ENCODE data around the gene IL1RL1.
"Not testable (repeated sequence)": the region's sequence is repeated elsewhere in the genome, so short reads cannot be mapped to it uniquely, and the experiment has no call there.

Gene IL1RL1

GRCh38 chr2:102294802-102295489 is 16.4 kb upstream of the IL1RL1 start:
- ATAC-seq = peak; percentile 79 to 83

GRCh38 chr2:102295566-102295965 is 15.8 kb upstream of the IL1RL1 start:
- no peak for ATAC-seq

- peak; percentile 21 to 46 for ATAC-seq
These were observed 14.9 kb upstream of the IL1RL1 start for GRCh38 chr2:102296449-102296848.

GRCh38 chr2:102297891-102298290 is 13.5 kb upstream of the IL1RL1 start:
- ATAC-seq = no peak

GRCh38 chr2:102301867-102302362 is 9.4 kb upstream of the IL1RL1 start:
- ATAC-seq = peak; percentile 86 to 91

GRCh38 chr2:102302458-102302857 is 8.9 kb upstream of the IL1RL1 start:
- no peak for ATAC-seq

GRCh38 chr2:102303589-102303988 is 7.8 kb upstream of the IL1RL1 start:
- ATAC-seq = no peak

- no peak for ATAC-seq
These were observed 7.1 kb upstream of the IL1RL1 start for GRCh38 chr2:102304268-102304667.

- ATAC-seq = peak; percentile 42 to 44
These were observed 6.4 kb upstream of the IL1RL1 start for GRCh38 chr2:102304711-102305611.

- ATAC-seq = no peak
These were observed 5.2 kb upstream of the IL1RL1 start for GRCh38 chr2:102306125-102306524.

GRCh38 chr2:102313025-102313424 is 1.7 kb downstream of the IL1RL1 start:
- peak; percentile 53 to 68 for ATAC-seq

GRCh38 chr2:102313471-102313870 is 2.1 kb downstream of the IL1RL1 start:
- ATAC-seq = no peak

GRCh38 chr2:102313950-102314349 is 2.6 kb downstream of the IL1RL1 start:
- no peak for ATAC-seq

GRCh38 chr2:102315921-102316320 is 4.6 kb downstream of the IL1RL1 start:
- no peak for ATAC-seq

GRCh38 chr2:102317715-102318114 is 6.4 kb downstream of the IL1RL1 start:
- ATAC-seq = no peak

- ATAC-seq = no peak
These were observed 7.1 kb downstream of the IL1RL1 start for GRCh38 chr2:102318437-102318836.

GRCh38 chr2:102321941-102322719 is 10.8 kb downstream of the IL1RL1 start:
- ATAC-seq = no peak

- ATAC-seq = not testable (repeated sequence)
These were observed 13.6 kb downstream of the IL1RL1 start for GRCh38 chr2:102324914-102325313.

- no peak for ATAC-seq
These were observed 20.1 kb downstream of the IL1RL1 start for GRCh38 chr2:102331311-102331980.

- ATAC-seq = no peak
These were observed 23.1 kb downstream of the IL1RL1 start for GRCh38 chr2:102334486-102334885.

- no peak for ATAC-seq
These were observed 24.6 kb downstream of the IL1RL1 start for GRCh38 chr2:102335871-102336366.

GRCh38 chr2:102336502-102336945 is 25.2 kb downstream of the IL1RL1 start:
- peak; percentile 39 to 47 for ATAC-seq

Measured in activated CD4-positive, CD25-positive, alpha-beta regulatory T cell treated with anti-CD3 and anti-CD28 coated beads, Interleukin-2, amount 50 U/mL, for 24 hours (primary cell).